Gastroesophageal sphincter (tissue), 3 donors: ENCODE measurements around the gene TULP4.

Experiments used
- CTCF ChIP-seq, 4 experiments: fragments of 200-600 bp in 2 of 4; fragments of 450-650 bp in 2 of 4; sonication (generic) in 1 of 4; IDR thresholded peaks; one replicate each; pipeline ENCODE4 v1.5.1; 2017 to 2019; ENCODE audit warnings: antibody characterized with exemption in 4 of 4, mild to moderate bottlenecking in 2 of 4, moderate library complexity in 2 of 4
- POLR2AphosphoS5 ChIP-seq: sonication (generic); formaldehyde crosslinking; IDR thresholded peaks from one replicate; pipeline ENCODE4 v1.6.1; 2017; ENCODE audit warnings: antibody characterized with exemption

GRCh38 chr6:158528826-158529225, 216.6 kb downstream of the TULP4 start:
- TF ChIP-seq CTCF (IDR thresholded peaks at IDR 0.05) (no peak), POLR2AphosphoS5 (no peak)
